Activated T-helper 9 cell treated with anti-CD3 and anti-CD28 coated beads, Interleukin-2, amount 50 U/mL, for 16 hours (primary cell): ENCODE measurements around the gene ERAL1.
A peak's percentile ranks its signal among the peaks of the same experiment; 100 is the strongest.
"Not testable (repeated sequence)": the region's sequence is repeated elsewhere in the genome, so short reads cannot be mapped to it uniquely, and the experiment has no call there.

Experiments
- DNase-seq: peaks from one replicate; pipeline ENCODE4 v3.0.0-alpha.2; 2020; ENCODE audit warnings: low read depth

The ERAL1 gene

DNA sequence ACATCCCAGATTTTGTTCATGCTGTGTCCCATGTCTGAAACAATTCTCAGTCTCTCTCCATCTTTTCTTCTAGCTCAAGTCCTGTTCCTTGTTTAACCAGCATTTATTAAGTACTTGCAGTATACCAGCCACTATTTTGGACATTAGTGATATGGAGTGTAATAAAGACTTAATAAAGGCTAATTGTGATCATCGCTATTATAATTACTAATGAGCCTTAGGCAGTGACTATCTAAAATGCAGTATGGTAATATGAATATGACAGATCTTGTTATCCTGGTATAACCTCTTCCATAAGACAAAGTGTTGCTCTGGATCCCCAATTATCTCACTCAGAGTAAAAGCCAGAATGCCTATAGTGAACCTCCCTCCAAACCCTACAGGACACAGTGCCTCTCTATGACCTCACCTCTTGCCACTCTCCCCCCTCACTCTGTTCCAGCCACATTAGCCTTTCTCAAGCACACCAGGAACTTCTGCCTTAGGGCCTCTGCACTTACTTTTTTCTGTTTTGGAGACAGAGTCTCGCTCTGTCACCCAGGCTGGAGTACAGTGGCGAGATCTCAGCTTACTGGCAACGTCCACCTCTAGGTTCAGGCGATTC lies 44.5 kb downstream of the ERAL1 start:
- DNase-seq: no peak

GRCh38 chr17:28900986-28901726 lies 46.3 kb downstream of the ERAL1 start:
- no peak for DNase-seq

DNA sequence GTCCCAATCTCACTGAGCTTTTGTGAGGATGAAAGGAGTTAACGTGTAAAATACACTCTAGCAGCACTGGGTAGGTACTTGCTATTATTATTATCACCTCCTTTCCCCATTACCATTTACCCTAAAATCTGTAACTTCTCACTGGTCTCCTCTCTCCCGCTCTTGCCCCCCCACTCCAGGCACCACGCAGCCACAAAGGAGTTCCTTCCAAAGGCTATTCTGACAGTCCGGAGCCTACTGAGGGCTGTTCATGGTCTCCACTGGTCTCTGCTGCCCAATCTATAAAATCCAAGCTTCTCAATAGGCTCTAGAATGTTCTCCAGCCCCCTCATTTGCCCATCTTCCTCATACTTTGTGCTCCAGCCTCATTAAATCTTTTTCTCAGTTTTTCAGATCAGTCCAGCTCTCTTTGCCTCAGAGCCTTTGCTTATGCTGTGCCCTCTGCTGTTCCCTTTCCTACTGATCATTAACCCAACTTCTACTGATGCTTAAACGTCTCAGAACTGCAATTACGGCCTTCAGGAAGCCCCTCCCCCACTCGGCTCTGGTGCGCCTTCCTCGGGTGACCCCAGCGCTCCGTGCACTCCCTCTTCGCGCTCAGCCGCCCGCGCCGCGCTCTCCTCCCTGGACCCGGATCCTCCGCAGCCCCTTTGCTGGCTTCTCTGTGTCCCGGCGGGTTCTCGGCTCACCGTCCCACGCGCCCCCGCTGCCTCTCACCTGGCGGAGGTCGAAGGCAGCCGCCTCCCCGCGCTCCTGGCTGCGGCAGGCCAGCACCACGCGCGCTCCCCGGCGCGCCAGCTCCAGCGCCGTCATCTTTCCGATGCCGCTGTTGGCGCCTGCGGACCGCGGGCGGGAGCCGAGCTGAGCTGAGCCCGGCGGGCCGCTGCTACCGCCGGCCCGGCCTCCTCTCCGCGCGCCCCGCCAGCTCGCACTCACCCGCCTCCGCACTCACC lies 47.3 kb downstream of the ERAL1 start:
- peak; percentile 38 for DNase-seq

DNA sequence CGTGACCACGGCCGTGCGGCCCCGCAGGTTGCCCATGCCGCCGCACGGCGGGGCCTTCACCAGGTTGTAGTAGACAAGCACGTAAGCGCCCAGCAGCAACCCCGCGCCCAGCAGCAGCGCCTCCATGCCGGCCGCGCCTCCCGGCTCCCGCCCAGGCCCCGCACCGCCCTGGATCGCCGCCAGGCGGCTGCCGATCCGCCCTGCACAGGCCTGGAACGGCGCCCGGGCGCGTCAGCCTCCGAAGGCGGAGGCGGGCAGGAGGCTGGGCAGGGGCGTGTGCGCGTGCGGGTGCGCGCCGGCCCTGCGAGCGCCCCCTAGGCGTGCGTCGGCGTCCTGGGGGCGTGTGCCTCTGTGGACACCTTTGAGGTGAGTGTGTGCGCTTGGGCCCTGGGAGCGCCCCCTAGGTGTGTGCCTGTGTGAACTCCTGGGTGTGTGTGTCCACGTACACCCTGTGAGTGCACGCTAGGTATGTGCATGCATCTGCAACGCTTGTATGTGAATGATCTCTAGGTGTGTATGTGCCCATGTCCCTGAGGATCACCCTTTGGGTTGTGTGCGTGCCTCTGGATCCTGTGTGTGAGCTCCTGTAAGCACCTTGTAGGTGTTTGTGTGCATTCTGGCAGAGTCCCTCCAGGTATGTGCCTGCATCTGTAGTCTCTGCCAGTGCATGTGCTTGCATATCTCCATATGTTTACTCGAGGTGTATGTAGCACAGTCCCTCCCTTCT lies 48.2 kb downstream of the ERAL1 start, which contains the start of gene DHRS13:
DHRS13 (minus strand) TSS at position 261 of the 727 bp plus-strand sequence; CDS start at position 126, 135 bp downstream.
- DNase-seq: peak; percentile 91

- DNase-seq: not testable (repeated sequence)
Measured at GRCh38 chr17:28903546-28903841, 48.7 kb downstream of the ERAL1 start.

- no peak for DNase-seq
Measured at GRCh38 chr17:28904800-28905199, 50.0 kb downstream of the ERAL1 start.

GRCh38 chr17:28906276-28906675 lies 51.5 kb downstream of the ERAL1 start:
- DNase-seq: no peak

GRCh38 chr17:28906706-28907438 lies 52.1 kb downstream of the ERAL1 start:
- no peak for DNase-seq

DNA sequence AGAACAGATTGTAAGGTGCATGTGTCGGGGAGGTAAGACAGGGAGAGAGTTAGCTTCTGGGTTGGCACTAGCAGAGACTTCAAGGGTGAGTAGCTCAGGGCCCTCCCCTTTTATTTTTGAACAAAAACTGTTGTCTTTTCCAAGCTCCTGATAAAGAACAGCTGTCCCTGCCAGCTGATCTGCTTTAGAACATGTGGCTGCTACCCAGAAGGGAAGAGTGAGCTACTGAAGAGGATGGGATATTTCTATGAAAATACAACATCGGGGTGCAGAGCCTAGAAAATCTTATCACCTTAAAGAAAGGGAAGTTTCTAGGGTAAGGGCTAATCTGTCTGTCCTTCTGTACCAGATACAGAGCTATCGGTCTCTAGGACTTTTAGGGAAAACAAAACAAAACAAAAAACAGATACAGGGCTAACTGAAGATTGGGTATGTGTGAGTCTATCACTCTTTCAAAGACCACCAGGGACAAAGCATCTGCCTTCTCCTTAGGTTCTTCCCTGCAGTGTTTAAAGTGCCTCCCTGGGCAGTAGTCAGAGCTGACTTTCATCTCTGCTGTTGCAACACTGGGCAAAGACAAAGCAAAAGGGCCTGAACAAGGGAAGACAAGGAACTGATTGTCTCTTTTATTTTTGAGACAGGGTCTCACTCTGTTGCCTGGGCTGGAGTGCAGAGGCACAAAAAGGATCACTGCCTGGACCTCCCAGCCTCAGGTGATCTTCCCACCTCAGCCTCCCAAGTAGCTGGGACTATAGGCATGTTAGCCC lies 53.1 kb downstream of the ERAL1 start:
- no peak for DNase-seq

GRCh38 chr17:28908640-28909167 lies 53.9 kb downstream of the ERAL1 start:
- DNase-seq: no peak

- no peak for DNase-seq
Measured at GRCh38 chr17:28910534-28910933, 55.7 kb downstream of the ERAL1 start.
